Keratinocyte (primary cell): ENCODE results near the gene SSTR3. TPM values are rescaled to one million over a fixed set of nuclear protein-coding genes. Genes with fewer than 3 reads are reported as not detected.

Experiments
- DNase-seq: peaks from one replicate; pipeline ENCODE4 v3.0.0-alpha.2; 2011; ENCODE audit warnings: low read depth, missing footprints, low spot score
- FAIRE-seq: peaks from 2 replicates; lab custom pipeline; 2011; peaks lifted over from hg19 to GRCh38; lab: Jason Lieb, UNC
- H2AFZ ChIP-seq: 2 replicates; pipeline ENCODE4 v1.6.0; 2012; ENCODE audit warnings: low read length, control low read depth, inconsistent platforms; ENCODE audit not compliant: control insufficient read depth
- H3K27ac ChIP-seq: 2 replicates; pipeline ENCODE4 v1.5.1; 2011; ENCODE audit warnings: low read length; ENCODE audit not compliant: control insufficient read depth, insufficient read depth
- H3K27me3 ChIP-seq: 3 replicates; pipeline ENCODE4 v1.6.0; 2011; ENCODE audit warnings: low read length; ENCODE audit not compliant: control insufficient read depth, insufficient read depth; ENCODE audit errors: extremely low read depth
- H3K36me3 ChIP-seq, 2 experiments: 2 replicates in 1 of 2; 3 replicates in 1 of 2; pipeline ENCODE4 v1.5.1; 2011; ENCODE audit warnings: low read length in 2 of 2, mild to moderate bottlenecking in 1 of 2; ENCODE audit not compliant: control insufficient read depth in 2 of 2, insufficient read depth in 2 of 2; ENCODE audit errors: extremely low read depth in 1 of 2
- H3K4me1 ChIP-seq: 3 replicates; pipeline ENCODE4 v1.5.1; 2011; ENCODE audit warnings: low read length; ENCODE audit not compliant: control insufficient read depth, insufficient read depth; ENCODE audit errors: extremely low read depth
- H3K4me2 ChIP-seq: 3 replicates; pipeline ENCODE4 v1.6.0; 2011; ENCODE audit warnings: low read depth, low read length; ENCODE audit not compliant: control insufficient read depth, insufficient read depth; ENCODE audit errors: extremely low read depth
- H3K4me3 ChIP-seq, 3 experiments: fragments of 200-600 bp in 1 of 3; sonication (generic) in 1 of 3; 2 replicates in 2 of 3; 3 replicates in 1 of 3; pipeline ENCODE4 v1.5.1; 2011 to 2016; ENCODE audit warnings: low read length in 3 of 3, mild to moderate bottlenecking in 3 of 3, control low read depth in 2 of 3, inconsistent platforms in 1 of 3, low read depth in 1 of 3, mixed read lengths in 1 of 3, mixed run types in 1 of 3, moderate library complexity in 1 of 3; ENCODE audit not compliant: control insufficient read depth in 2 of 3, insufficient read depth in 2 of 3; ENCODE audit errors: extremely low read depth in 1 of 3
- H3K79me2 ChIP-seq: 2 replicates; pipeline ENCODE4 v1.6.0; 2012; ENCODE audit warnings: low read length; ENCODE audit not compliant: control insufficient read depth, insufficient read depth
- H3K9ac ChIP-seq: 3 replicates; pipeline ENCODE4 v1.6.0; 2011; ENCODE audit warnings: low read length; ENCODE audit not compliant: control insufficient read depth, insufficient read depth; ENCODE audit errors: extremely low read depth
- H3K9me1 ChIP-seq: 3 replicates; pipeline ENCODE4 v1.6.0; 2011; ENCODE audit warnings: low read length; ENCODE audit not compliant: control insufficient read depth, insufficient read depth; ENCODE audit errors: extremely low read depth
- H3K9me3 ChIP-seq: 2 replicates; pipeline ENCODE4 v1.5.1; 2012; ENCODE audit warnings: low read depth, low read length; ENCODE audit not compliant: control insufficient read depth
- H4K20me1 ChIP-seq: 3 replicates; pipeline ENCODE4 v1.6.0; 2011; ENCODE audit warnings: low read length; ENCODE audit not compliant: control insufficient read depth, insufficient read depth; ENCODE audit errors: extremely low read depth
- EZH2 ChIP-seq: IDR thresholded peaks from one replicate; pipeline ENCODE4 v1.6.1; 2012; ENCODE audit warnings: inconsistent platforms, mild to moderate bottlenecking, low read length, moderate library complexity
- dilution Hi-C: fragments of 300-500 bp; cut with MboI; formaldehyde crosslinking; loops from one replicate; pipeline ENCODE4 v1.7.0; 2020; ENCODE audit warnings: low sequenced_read_pairs; ENCODE audit not compliant: extremely low pct_ligation_motif_present
- polyA minus RNA-seq, 3 experiments: library from RNA; depleted of rRNA, polyadenylated mRNA; stranded (reverse); fragments of >200 nt; gene quantifications; 1 replicate in 1 of 3; 2 replicates in 1 of 3; 3 replicates in 1 of 3; pipeline ENCODE4 v1.2.3, GENCODE V29; 2011
- polyA plus RNA-seq, 5 experiments: library from polyadenylated mRNA; depleted of rRNA in 3 of 5; stranded (reverse) in 3 of 5; stranded (forward) in 1 of 5; unstranded in 1 of 5; fragments of >200 nt; gene quantifications; 1 replicate in 1 of 5; 2 replicates in 3 of 5; 3 replicates in 1 of 5; pipeline versions ENCODE4 v1.2.1 to v1.2.3, GENCODE V29; 2011 to 2012; ENCODE audit warnings: missing spikeins in 2 of 5, low read depth in 1 of 5, low replicate concordance in 1 of 5
- TF ChIP-seq, protein P1 (sequence below), 3 experiments: IDR thresholded peaks in 1 of 3; conservative IDR thresholded peaks in 1 of 3; optimal IDR thresholded peaks in 1 of 3; 2 replicates in 2 of 3; 3 replicates in 1 of 3; pipeline versions ENCODE3 to v1.5.1; 2011; ENCODE audit warnings: low read length in 3 of 3, mild to moderate bottlenecking in 3 of 3, moderate library complexity in 2 of 3, control low read depth in 1 of 3, inconsistent platforms in 1 of 3; ENCODE audit not compliant: insufficient read depth in 2 of 3; ENCODE audit errors: extremely low read depth in 1 of 3

Gene SSTR3
- polyA plus RNA-seq = not detected in 3 replicates
- polyA plus RNA-seq (2011; ENCODE audit: low read depth) = not detected
- polyA plus RNA-seq (2011; cell fraction: cytosol; rRNA removed) = not detected in 2 replicates
- not detected in 2 replicates for polyA plus RNA-seq (2011; cell fraction: nucleus; rRNA removed)
- polyA plus RNA-seq (2012; ENCODE audit: low replicate concordance) = not detected in 2 replicates
- polyA minus RNA-seq = not detected in 3 replicates
- not detected for polyA minus RNA-seq (2011; cell fraction: cytosol; rRNA and poly(A)+ RNA removed)
- polyA minus RNA-seq (2011; cell fraction: nucleus; rRNA and poly(A)+ RNA removed) = not detected in 2 replicates

DNA sequence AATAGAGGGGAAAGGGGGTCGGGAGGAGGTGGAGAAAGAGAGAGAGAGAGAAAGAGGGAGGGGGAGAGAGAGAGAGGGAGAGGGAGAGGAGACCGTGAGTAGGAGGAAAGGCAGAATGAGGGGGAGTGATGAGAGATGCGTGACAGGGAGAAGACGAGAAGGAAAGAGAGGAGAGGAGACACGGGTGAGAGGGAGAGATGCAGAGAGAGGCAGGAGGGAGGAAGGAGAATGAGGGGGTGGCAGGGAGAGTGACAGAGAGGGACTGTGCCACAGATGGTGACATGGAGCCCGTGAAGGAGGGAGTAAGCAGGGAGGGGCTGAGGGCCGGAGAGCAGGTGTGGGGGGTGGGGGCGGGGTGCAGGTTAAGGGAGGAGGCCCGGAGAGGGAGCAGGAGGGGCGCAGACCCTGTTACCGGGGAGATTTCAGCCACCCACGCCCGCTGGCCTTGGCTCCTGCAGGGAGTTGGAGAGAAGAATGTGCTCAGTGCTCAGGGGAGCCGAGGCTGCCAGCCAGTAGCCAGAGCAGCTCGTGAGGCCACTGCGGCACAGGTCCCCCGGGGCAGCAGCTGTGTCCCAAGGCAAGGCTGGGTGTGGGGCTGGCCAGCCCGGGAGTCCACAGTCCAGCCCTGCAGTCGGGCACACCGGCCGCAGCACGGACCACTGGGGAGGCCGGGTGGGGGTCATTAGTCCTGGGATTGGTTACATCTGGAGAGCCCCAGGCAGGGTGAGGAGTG is at the start of gene SSTR3:
SSTR3 (minus strand) TSS at position 304 of the 733 bp plus-strand sequence. CDS start 4,674 bp downstream, outside the sequence.
- peaks cover 31% of the 10 kb centered on the region for H3K27me3 ChIP-seq
- no peak within 1 kb of the TSS for H3K27ac ChIP-seq
- no peak within 1 kb of the TSS for H3K4me3 ChIP-seq
- H3K36me3 ChIP-seq = no peaks in the 10 kb centered on the region
- no peak within 1 kb of the TSS for H2AFZ ChIP-seq
- DNase-seq (no peak), FAIRE-seq (no peak)
- no peaks in the 10 kb centered on the region for H4K20me1 ChIP-seq
- H3K4me2 ChIP-seq = no peak within 1 kb of the TSS
- H3K9ac ChIP-seq = no peak within 1 kb of the TSS
- H3K9me3 ChIP-seq = no peaks in the 10 kb centered on the region
- dilution Hi-C loops = no loop called here
- no peaks in the 10 kb centered on the region for H3K79me2 ChIP-seq
- TF ChIP-seq, protein P1, sequence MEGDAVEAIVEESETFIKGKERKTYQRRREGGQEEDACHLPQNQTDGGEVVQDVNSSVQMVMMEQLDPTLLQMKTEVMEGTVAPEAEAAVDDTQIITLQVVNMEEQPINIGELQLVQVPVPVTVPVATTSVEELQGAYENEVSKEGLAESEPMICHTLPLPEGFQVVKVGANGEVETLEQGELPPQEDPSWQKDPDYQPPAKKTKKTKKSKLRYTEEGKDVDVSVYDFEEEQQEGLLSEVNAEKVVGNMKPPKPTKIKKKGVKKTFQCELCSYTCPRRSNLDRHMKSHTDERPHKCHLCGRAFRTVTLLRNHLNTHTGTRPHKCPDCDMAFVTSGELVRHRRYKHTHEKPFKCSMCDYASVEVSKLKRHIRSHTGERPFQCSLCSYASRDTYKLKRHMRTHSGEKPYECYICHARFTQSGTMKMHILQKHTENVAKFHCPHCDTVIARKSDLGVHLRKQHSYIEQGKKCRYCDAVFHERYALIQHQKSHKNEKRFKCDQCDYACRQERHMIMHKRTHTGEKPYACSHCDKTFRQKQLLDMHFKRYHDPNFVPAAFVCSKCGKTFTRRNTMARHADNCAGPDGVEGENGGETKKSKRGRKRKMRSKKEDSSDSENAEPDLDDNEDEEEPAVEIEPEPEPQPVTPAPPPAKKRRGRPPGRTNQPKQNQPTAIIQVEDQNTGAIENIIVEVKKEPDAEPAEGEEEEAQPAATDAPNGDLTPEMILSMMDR (optimal IDR thresholded peaks at IDR 0.05 in 1 of 3, IDR thresholded peaks at IDR 0.05 in 1 of 3, conservative IDR thresholded peaks at IDR 0.05 in 1 of 3; ENCODE audit: extremely low read depth in 1 of 3, insufficient read depth in 2 of 3, low read length in 3 of 3) = no peak
- no peak for TF ChIP-seq EZH2
- H3K4me1 ChIP-seq = no peaks in the 10 kb centered on the region
- H3K9me1 ChIP-seq = no peaks in the 10 kb centered on the region

DNA sequence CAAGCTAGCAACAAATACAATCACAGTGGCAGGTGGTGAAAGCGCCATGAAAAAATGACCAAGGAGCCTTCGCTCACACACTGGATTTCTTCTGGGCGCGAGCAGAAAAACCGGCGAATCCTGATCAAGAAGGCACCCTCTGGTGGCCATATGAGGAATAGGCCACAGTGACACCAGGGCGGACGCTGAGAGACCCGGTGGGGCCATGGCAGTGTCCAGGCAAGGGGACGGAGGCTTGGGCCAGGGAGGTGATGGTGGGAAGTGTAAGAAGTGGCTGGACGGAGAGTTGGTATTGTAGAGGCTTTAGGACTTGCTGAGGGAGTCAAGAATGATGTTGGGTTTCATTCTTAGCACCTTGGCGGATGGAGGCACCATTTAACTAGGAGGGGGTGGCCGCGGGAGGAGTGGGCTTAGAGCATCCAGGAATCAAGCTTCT is 48.6 kb upstream of the SSTR3 start:
- peaks cover 9% of the 10 kb centered on the region for H3K9me3 ChIP-seq
- no peak for TF ChIP-seq EZH2
- TF ChIP-seq, protein P1 (optimal IDR thresholded peaks at IDR 0.05 in 1 of 3, IDR thresholded peaks at IDR 0.05 in 1 of 3, conservative IDR thresholded peaks at IDR 0.05 in 1 of 3; ENCODE audit: extremely low read depth in 1 of 3, insufficient read depth in 2 of 3, low read length in 3 of 3) = peak; percentile 85 to 94 (median 90)
- H4K20me1 ChIP-seq = no peaks in the 10 kb centered on the region
- H3K27me3 ChIP-seq = peaks cover 12% of the 10 kb centered on the region
- H3K36me3 ChIP-seq = no peaks in the 10 kb centered on the region
- FAIRE-seq (peak; percentile 67), DNase-seq (no peak)
- no peaks in the 10 kb centered on the region for H3K79me2 ChIP-seq
- H3K4me3 ChIP-seq = no peak overlapping the region
- no peaks in the 10 kb centered on the region for H3K9me1 ChIP-seq
- dilution Hi-C loops = no loop called here
- no peak overlapping the region for H2AFZ ChIP-seq
- peaks cover 28% of the 10 kb centered on the region for H3K4me1 ChIP-seq
- H3K9ac ChIP-seq = no peak overlapping the region
- peak overlapping the region; percentile 63 for H3K4me2 ChIP-seq
- H3K27ac ChIP-seq = no peak overlapping the region
